ENCODE results near the gene PPFIBP1.

Gene PPFIBP1

GRCh38 chr12:27534765-27535161 is 10.8 kb downstream of the PPFIBP1 start:
- Histone ChIP-seq H4K20me1 (ENCODE audit: insufficient read depth, low read length) (no peaks in the 10 kb centered on the region), H3K9me3 (ENCODE audit: insufficient read depth, low read length) (no peaks in the 10 kb centered on the region), H3K27ac (ENCODE audit: low read length) (no peak overlapping the region), H3K4me2 (ENCODE audit: low read length) (no peak overlapping the region), H3K4me1 (ENCODE audit: low read length) (peaks cover 6% of the 10 kb centered on the region), H3K27me3 (ENCODE audit: low read depth, low read length) (no peaks in the 10 kb centered on the region), H3K9ac (ENCODE audit: low read length) (no peak overlapping the region), H3K79me2 (ENCODE audit: low read length) (no peaks in the 10 kb centered on the region), H2AFZ (ENCODE audit: low read depth, low read length) (no peak overlapping the region), H3K36me3 (replicated peaks; ENCODE audit: low read depth, low read length) (no peaks in the 10 kb centered on the region), H3K4me3 (ENCODE audit: low read length) (no peak overlapping the region)
- no peak for TF ChIP-seq EZH2phosphoT487 (IDR thresholded peaks at IDR 0.05; ENCODE audit: low read depth)
- TF ChIP-seq CTCF (IDR thresholded peaks at IDR 0.05; ENCODE audit: low read depth, low read length), result no peak

GRCh38 chr12:27535318-27535717 is 11.3 kb downstream of the PPFIBP1 start:
- Histone ChIP-seq H3K27me3 (ENCODE audit: low read depth, low read length) (no peaks in the 10 kb centered on the region), H3K4me3 (ENCODE audit: low read length) (no peak overlapping the region), H3K9me3 (ENCODE audit: insufficient read depth, low read length) (no peaks in the 10 kb centered on the region), H3K36me3 (replicated peaks; ENCODE audit: low read depth, low read length) (no peaks in the 10 kb centered on the region), H3K4me2 (ENCODE audit: low read length) (no peak overlapping the region), H3K9ac (ENCODE audit: low read length) (no peak overlapping the region), H3K27ac (ENCODE audit: low read length) (no peak overlapping the region), H4K20me1 (ENCODE audit: insufficient read depth, low read length) (no peaks in the 10 kb centered on the region), H3K79me2 (ENCODE audit: low read length) (no peaks in the 10 kb centered on the region), H3K4me1 (ENCODE audit: low read length) (peaks cover 4% of the 10 kb centered on the region), H2AFZ (ENCODE audit: low read depth, low read length) (no peak overlapping the region)
- TF ChIP-seq CTCF (IDR thresholded peaks at IDR 0.05; ENCODE audit: low read depth, low read length) (no peak), EZH2phosphoT487 (IDR thresholded peaks at IDR 0.05; ENCODE audit: low read depth) (no peak)

GRCh38 chr12:27537855-27538675 is 14.1 kb downstream of the PPFIBP1 start:
- no peak overlapping the region for H3K27ac ChIP-seq (ENCODE audit: low read length)
- H3K36me3 ChIP-seq (replicated peaks; ENCODE audit: low read depth, low read length), result no peaks in the 10 kb centered on the region
- H3K79me2 ChIP-seq (ENCODE audit: low read length), result no peaks in the 10 kb centered on the region
- H4K20me1 ChIP-seq (ENCODE audit: insufficient read depth, low read length), result no peaks in the 10 kb centered on the region
- H3K9me3 ChIP-seq (ENCODE audit: insufficient read depth, low read length), result no peaks in the 10 kb centered on the region
- no peak overlapping the region for H3K9ac ChIP-seq (ENCODE audit: low read length)
- H3K4me2 ChIP-seq (ENCODE audit: low read length), result no peak overlapping the region
- H3K4me1 ChIP-seq (ENCODE audit: low read length), result no peaks in the 10 kb centered on the region
- no peak for TF ChIP-seq EZH2phosphoT487 (IDR thresholded peaks at IDR 0.05; ENCODE audit: low read depth)
- no peak for TF ChIP-seq CTCF (IDR thresholded peaks at IDR 0.05; ENCODE audit: low read depth, low read length)
- no peak overlapping the region for H2AFZ ChIP-seq (ENCODE audit: low read depth, low read length)
- peaks cover 7% of the 10 kb centered on the region for H3K27me3 ChIP-seq (ENCODE audit: low read depth, low read length)
- no peak overlapping the region for H3K4me3 ChIP-seq (ENCODE audit: low read length)

DNA sequence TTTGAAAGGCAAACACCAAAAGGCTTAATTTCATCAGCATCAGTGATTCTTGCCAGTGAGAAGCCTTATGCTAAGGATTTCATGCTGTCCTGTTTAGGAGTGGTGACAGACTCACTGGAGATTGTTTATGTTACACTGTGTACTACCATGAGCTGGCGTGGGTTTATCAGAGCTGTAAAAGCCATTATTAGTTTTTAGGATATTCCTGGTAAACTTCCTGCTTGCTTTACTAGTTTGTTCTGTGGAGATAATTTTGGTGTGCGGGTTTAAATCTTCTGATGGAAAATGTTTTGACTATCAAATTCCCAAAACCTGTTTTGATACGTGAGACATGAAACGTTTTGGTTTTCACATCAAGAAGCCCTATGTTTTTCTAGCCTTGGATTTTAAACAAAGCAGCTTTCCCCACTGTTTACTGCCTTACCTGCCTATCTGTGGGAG is 15.2 kb downstream of the PPFIBP1 start:
- no peak overlapping the region for H3K9ac ChIP-seq (ENCODE audit: low read length)
- no peak overlapping the region for H3K4me2 ChIP-seq (ENCODE audit: low read length)
- H3K4me1 ChIP-seq (ENCODE audit: low read length), result no peaks in the 10 kb centered on the region

More for the DNA sequence above, 15.2 kb downstream of the PPFIBP1 start:
- H4K20me1 ChIP-seq (ENCODE audit: insufficient read depth, low read length), result no peaks in the 10 kb centered on the region
- H3K27ac ChIP-seq (ENCODE audit: low read length), result no peak overlapping the region
- H3K9me3 ChIP-seq (ENCODE audit: insufficient read depth, low read length), result no peaks in the 10 kb centered on the region
- no peaks in the 10 kb centered on the region for H3K79me2 ChIP-seq (ENCODE audit: low read length)
- TF ChIP-seq EZH2phosphoT487 (IDR thresholded peaks at IDR 0.05; ENCODE audit: low read depth) (no peak), CTCF (IDR thresholded peaks at IDR 0.05; ENCODE audit: low read depth, low read length) (no peak)
- H3K36me3 ChIP-seq (replicated peaks; ENCODE audit: low read depth, low read length), result no peaks in the 10 kb centered on the region
- peaks cover 7% of the 10 kb centered on the region for H3K27me3 ChIP-seq (ENCODE audit: low read depth, low read length)
- no peak overlapping the region for H2AFZ ChIP-seq (ENCODE audit: low read depth, low read length)
- no peak overlapping the region for H3K4me3 ChIP-seq (ENCODE audit: low read length)

Measured in OCI-LY3 (cell line).